Hepatocyte (in vitro differentiated cells): ENCODE data around the gene PRDM16.

Source experiments
- EZH2 ChIP-seq: fragments of 200-600 bp; sonication (generic); IDR thresholded peaks from 2 replicates; pipeline ENCODE4 v1.6.1; 2016; ENCODE audit warnings: antibody characterized with exemption, mild to moderate bottlenecking, borderline replicate concordance
- EZH2phosphoT487 ChIP-seq: fragments of 200-600 bp; sonication (generic); IDR thresholded peaks from one replicate; pipeline ENCODE4 v1.6.1; 2018; ENCODE audit warnings: antibody characterized with exemption, mild to moderate bottlenecking, low read depth, moderate library complexity; ENCODE audit not compliant: unreplicated experiment, severe bottlenecking
- TF ChIP-seq, protein P1 (sequence below): fragments of 200-600 bp; sonication (generic); IDR thresholded peaks from 2 replicates; pipeline ENCODE4 v1.5.1; 2016; ENCODE audit warnings: antibody characterized with exemption, mild to moderate bottlenecking; ENCODE audit not compliant: poor library complexity

- TF ChIP-seq, protein P1, sequence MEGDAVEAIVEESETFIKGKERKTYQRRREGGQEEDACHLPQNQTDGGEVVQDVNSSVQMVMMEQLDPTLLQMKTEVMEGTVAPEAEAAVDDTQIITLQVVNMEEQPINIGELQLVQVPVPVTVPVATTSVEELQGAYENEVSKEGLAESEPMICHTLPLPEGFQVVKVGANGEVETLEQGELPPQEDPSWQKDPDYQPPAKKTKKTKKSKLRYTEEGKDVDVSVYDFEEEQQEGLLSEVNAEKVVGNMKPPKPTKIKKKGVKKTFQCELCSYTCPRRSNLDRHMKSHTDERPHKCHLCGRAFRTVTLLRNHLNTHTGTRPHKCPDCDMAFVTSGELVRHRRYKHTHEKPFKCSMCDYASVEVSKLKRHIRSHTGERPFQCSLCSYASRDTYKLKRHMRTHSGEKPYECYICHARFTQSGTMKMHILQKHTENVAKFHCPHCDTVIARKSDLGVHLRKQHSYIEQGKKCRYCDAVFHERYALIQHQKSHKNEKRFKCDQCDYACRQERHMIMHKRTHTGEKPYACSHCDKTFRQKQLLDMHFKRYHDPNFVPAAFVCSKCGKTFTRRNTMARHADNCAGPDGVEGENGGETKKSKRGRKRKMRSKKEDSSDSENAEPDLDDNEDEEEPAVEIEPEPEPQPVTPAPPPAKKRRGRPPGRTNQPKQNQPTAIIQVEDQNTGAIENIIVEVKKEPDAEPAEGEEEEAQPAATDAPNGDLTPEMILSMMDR: no peak
- TF ChIP-seq EZH2: peak; percentile 93
- no peak for TF ChIP-seq EZH2phosphoT487
Measured at GRCh38 chr1:3067671-3068563, 1.1 kb upstream of the PRDM16 start.
